WTC11 (cell line): ENCODE data around the gene DHX34. TPM values are rescaled to one million over a fixed set of nuclear protein-coding genes. Genes with fewer than 3 reads are reported as not detected.
A peak's percentile ranks its signal among the peaks of the same experiment; 100 is the strongest.

ENCODE experiments used
- ATAC-seq: fragments of 200-7000 bp; cut with Tn5 transposase; 2 replicates; pipeline ENCODE4 v1.10.0; 2021; ENCODE audit warnings: mild to moderate bottlenecking, moderate library complexity
- CTCF ChIA-PET: fragments of 300-600 bp; sonication (Branson Sonifier 250); formaldehyde crosslinking; loops from one replicate; lab custom pipeline; 2021; ENCODE audit warnings: antibody characterized with exemption; lab: Charles Lee
- POLR2A ChIA-PET: fragments of 350-600 bp; sonication (Branson Sonifier 250); formaldehyde crosslinking; loops from one replicate; lab custom pipeline; 2021; ENCODE audit warnings: antibody characterized with exemption; lab: Charles Lee
- DNase-seq: peaks from one replicate; pipeline ENCODE4 v3.0.0; 2021; ENCODE audit warnings: low spot score
- H3K27ac Mint-ChIP-seq: 2 replicates; pipeline ENCODE4 v1.8.0; 2021; ENCODE audit warnings: mixed read lengths
- H3K27me3 Mint-ChIP-seq: 2 replicates; pipeline ENCODE4 v1.8.0; 2021; ENCODE audit warnings: low read depth, mild to moderate bottlenecking, moderate library complexity, mixed read lengths
- H3K36me3 Mint-ChIP-seq: 2 replicates; pipeline ENCODE4 v1.8.0; 2021; ENCODE audit warnings: mixed read lengths
- H3K4me1 Mint-ChIP-seq: 2 replicates; pipeline ENCODE4 v1.8.0; 2022; ENCODE audit warnings: mixed read lengths
- H3K4me3 Mint-ChIP-seq: 2 replicates; pipeline ENCODE4 v1.8.0; 2021; ENCODE audit warnings: mild to moderate bottlenecking, moderate library complexity, mixed read lengths
- H3K9me3 Mint-ChIP-seq: 2 replicates; pipeline ENCODE4 v1.8.0; 2021; ENCODE audit warnings: mixed read lengths
- AFF4 ChIP-seq: sonication (generic); formaldehyde crosslinking; IDR thresholded peaks from 2 replicates; pipeline ENCODE4 v1.8.1; 2023; ENCODE audit warnings: mild to moderate bottlenecking, missing genetic modification reagents, borderline replicate concordance
- ATF3 ChIP-seq: sonication (generic); formaldehyde crosslinking; conservative IDR thresholded peaks from 2 replicates; pipeline ENCODE4 v1.8.1; 2022; ENCODE audit warnings: mild to moderate bottlenecking, missing genetic modification reagents
- CBFB ChIP-seq: sonication (generic); formaldehyde crosslinking; IDR thresholded peaks from 2 replicates; pipeline ENCODE4 v1.8.1; 2022; ENCODE audit warnings: mild to moderate bottlenecking, low read depth, missing genetic modification reagents
- CTCF ChIP-seq: fragments of 200-600 bp; IDR thresholded peaks from 2 replicates; pipeline ENCODE4 v1.8.0; 2022; ENCODE audit warnings: antibody characterized with exemption
- ETV6 ChIP-seq: sonication (generic); formaldehyde crosslinking; IDR thresholded peaks from 2 replicates; pipeline ENCODE4 v1.8.1; 2022; ENCODE audit warnings: mild to moderate bottlenecking, missing genetic modification reagents
- FOXJ3 ChIP-seq: sonication (generic); formaldehyde crosslinking; IDR thresholded peaks from 2 replicates; pipeline ENCODE4 v1.9.0; 2021; ENCODE audit warnings: missing genetic modification reagents, mild to moderate bottlenecking, borderline replicate concordance
- IRF1 ChIP-seq: sonication (generic); formaldehyde crosslinking; IDR thresholded peaks from 2 replicates; pipeline ENCODE4 v1.8.0; 2023; ENCODE audit warnings: missing genetic modification reagents
- MAX ChIP-seq: sonication (generic); formaldehyde crosslinking; IDR thresholded peaks from 2 replicates; pipeline ENCODE4 v1.8.0; 2022; ENCODE audit warnings: mild to moderate bottlenecking, missing genetic modification reagents
- MXD4 ChIP-seq: fragments of 250-450 bp; sonication (Bioruptor Pico); IDR thresholded peaks from 2 replicates; pipeline ENCODE4 v1.8.0; 2021; ENCODE audit warnings: mild to moderate bottlenecking, moderate library complexity, borderline replicate concordance
- OVOL2 ChIP-seq: fragments of 250-450 bp; sonication (Bioruptor Pico); IDR thresholded peaks from 2 replicates; pipeline ENCODE4 v1.9.0; 2021; ENCODE audit warnings: mild to moderate bottlenecking, borderline replicate concordance
- PRRX2 ChIP-seq: fragments of 250-450 bp; sonication (Bioruptor Pico); IDR thresholded peaks from 2 replicates; pipeline ENCODE4 v1.8.0; 2021; ENCODE audit warnings: mild to moderate bottlenecking
- TEAD1 ChIP-seq: sonication (generic); formaldehyde crosslinking; IDR thresholded peaks from 2 replicates; pipeline ENCODE4 v1.8.0; 2022; ENCODE audit warnings: mild to moderate bottlenecking, missing genetic modification reagents
- TP53 ChIP-seq: sonication (generic); formaldehyde crosslinking; IDR thresholded peaks from 2 replicates; pipeline ENCODE4 v1.8.1; 2023; ENCODE audit warnings: mild to moderate bottlenecking, missing genetic modification reagents
- ZNF121 ChIP-seq: sonication (generic); formaldehyde crosslinking; IDR thresholded peaks from 2 replicates; pipeline ENCODE4 v1.8.0; 2023; ENCODE audit warnings: missing genetic modification reagents
- ZNF317 ChIP-seq: sonication (generic); formaldehyde crosslinking; IDR thresholded peaks from 2 replicates; pipeline ENCODE4 v1.8.1; 2023; ENCODE audit warnings: low read depth, mild to moderate bottlenecking, moderate library complexity, missing genetic modification reagents, borderline replicate concordance
- ZNF532 ChIP-seq: fragments of 250-450 bp; sonication (Bioruptor Pico); IDR thresholded peaks from 2 replicates; pipeline ENCODE4 v1.9.0; 2021; ENCODE audit warnings: mild to moderate bottlenecking, borderline replicate concordance
- total RNA-seq: library from RNA; stranded (reverse); gene quantifications from 3 replicates; pipeline ENCODE4 v1.2.3, GENCODE V29; 2021

DHX34 gene
- total RNA-seq, 1 experiment from 2014 or later = 35.6 TPM

- peak; percentile 81 for ATAC-seq
- ChIA-PET CTCF (interaction anchor here (0.7 to 2.5 kb wide), 7 partner anchors 13 to 196 kb away, joined by 3 to 16 read pairs (median 4); partner anchors contain the start of gene DHX34), POLR2A (no interaction called here)
- Mint-ChIP-seq H3K9me3 (no peaks in the 10 kb centered on the region), H3K27ac (peak overlapping the region; percentile 73; the same call in 1 of the 2 replicates), H3K27me3 (peaks cover 11% of the 10 kb centered on the region), H3K4me1 (peaks cover 2% of the 10 kb centered on the region), H3K4me3 (peak overlapping the region; percentile 45; the same call in 1 of the 2 replicates), H3K36me3 (no peaks in the 10 kb centered on the region)
- peak; percentile 88 for DNase-seq
- TF ChIP-seq MAX (CRISPR knock-in tag) (peak; percentile 32; the same call in 1 of the 2 replicates), CTCF (peak; percentile 96), MXD4 (CRISPR knock-in tag) (no peak)
Measured at GRCh38 chr19:47305309-47305751, 43.8 kb upstream of the DHX34 start.

GRCh38 chr19:47306303-47306702 is 42.8 kb upstream of the DHX34 start:
- H3K4me3 Mint-ChIP-seq = no peak overlapping the region
- TF ChIP-seq ZNF121 (CRISPR knock-in tag) (peak; percentile 83), TEAD1 (no peak)
- ATAC-seq = no peak
- H3K36me3 Mint-ChIP-seq = no peaks in the 10 kb centered on the region
- no peaks in the 10 kb centered on the region for H3K9me3 Mint-ChIP-seq
- POLR2A ChIA-PET = interaction anchor here (0.6 kb wide), 1 partner anchor 34 kb away, joined by 3 read pairs; no protein-coding TSS in a partner anchor
- CTCF ChIA-PET = interaction anchor here (0.7 to 2.5 kb wide), 6 partner anchors 12 to 401 kb away, joined by 3 to 16 read pairs (median 4); partner anchors contain the start of gene DHX34
- H3K4me1 Mint-ChIP-seq = peaks cover 2% of the 10 kb centered on the region
- DNase-seq = no peak
- peaks cover 17% of the 10 kb centered on the region for H3K27me3 Mint-ChIP-seq
- no peak overlapping the region for H3K27ac Mint-ChIP-seq

GRCh38 chr19:47309038-47309437 is 40.1 kb upstream of the DHX34 start:
- POLR2A ChIA-PET = no interaction called here

More at GRCh38 chr19:47309038-47309437, 40.1 kb upstream of the DHX34 start:
- CTCF ChIA-PET = interaction anchor here (0.7 to 1.5 kb wide), 6 partner anchors 10 to 119 kb away, joined by 3 to 16 read pairs (median 4); partner anchors contain the start of gene DHX34
- Mint-ChIP-seq H3K9me3 (peaks cover 3% of the 10 kb centered on the region; the same call in 1 of the 2 replicates), H3K27me3 (peaks cover 17% of the 10 kb centered on the region), H3K4me3 (no peak overlapping the region), H3K4me1 (peaks cover 2% of the 10 kb centered on the region), H3K27ac (no peak overlapping the region), H3K36me3 (no peaks in the 10 kb centered on the region)
- no peak for ATAC-seq
- no peak for TF ChIP-seq ZNF532 (CRISPR knock-in tag)
- no peak for TF ChIP-seq OVOL2
- TF ChIP-seq ETV6 (CRISPR knock-in tag) = no peak
- no peak for TF ChIP-seq CBFB (CRISPR knock-in tag)
- no peak for TF ChIP-seq ZNF317 (CRISPR knock-in tag)
- no peak for TF ChIP-seq CTCF
- TF ChIP-seq PRRX2 (CRISPR knock-in tag) = no peak
- TF ChIP-seq TP53 (CRISPR knock-in tag) = no peak
- TF ChIP-seq MAX (CRISPR knock-in tag) = no peak
- TF ChIP-seq ZNF121 (CRISPR knock-in tag) = no peak
- no peak for TF ChIP-seq ATF3
- no peak for TF ChIP-seq AFF4 (CRISPR knock-in tag)
- no peak for TF ChIP-seq FOXJ3 (CRISPR knock-in tag)
- no peak for TF ChIP-seq IRF1 (CRISPR knock-in tag)
- no peak for DNase-seq
